ENCODE data around the gene MAPK8.

MAPK8 gene

DNA sequence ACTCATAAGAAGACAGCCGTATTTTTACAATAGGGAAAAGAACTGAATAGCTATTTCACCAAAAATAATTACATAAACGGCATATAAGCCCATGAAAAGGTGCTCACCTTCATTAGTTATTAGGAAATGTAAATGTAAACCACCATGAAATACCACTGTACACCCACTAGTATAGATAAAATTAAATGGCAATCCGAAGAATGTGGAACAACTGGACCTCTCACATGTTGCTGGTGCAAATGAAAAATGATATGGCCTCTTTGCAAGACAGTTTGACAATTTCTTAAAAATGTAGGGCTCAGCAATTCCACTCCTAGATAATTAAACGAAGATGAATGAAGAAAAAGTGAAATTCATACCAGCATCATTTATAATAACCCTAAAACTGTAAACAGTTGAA lies 91.8 kb downstream of the MAPK8 start:
- Histone ChIP-seq H3K4me2 (ENCODE audit: low read depth, low read length) (no peak overlapping the region), H3K9me2 (replicated peaks; ENCODE audit: insufficient read depth, low read length) (no peaks in the 10 kb centered on the region), H3K79me2 (ENCODE audit: low read length) (no peaks in the 10 kb centered on the region), H3K27me3 (replicated peaks; ENCODE audit: insufficient read depth, low read length) (no peaks in the 10 kb centered on the region), H3K9ac (ENCODE audit: low read length) (no peak overlapping the region), H3F3A (ENCODE audit: insufficient read depth, low read length) (no peaks in the 10 kb centered on the region), H2AFZ (ENCODE audit: low read length) (no peak overlapping the region), H3K4me1 (ENCODE audit: low read length) (no peaks in the 10 kb centered on the region), H3K9me3 (replicated peaks; ENCODE audit: insufficient read depth, low read length) (no peaks in the 10 kb centered on the region), H4K20me1 (ENCODE audit: insufficient read depth, low read length) (no peaks in the 10 kb centered on the region), H3K4me3 (ENCODE audit: low read length) (no peak overlapping the region), H3K27ac (ENCODE audit: low read length) (no peak overlapping the region), H3K36me3 (replicated peaks; ENCODE audit: insufficient read depth, low read length) (no peaks in the 10 kb centered on the region)
- DNase-seq: no peak
- TF ChIP-seq EZH2phosphoT487 (IDR thresholded peaks at IDR 0.05; ENCODE audit: low read length) (no peak), CTCF (IDR thresholded peaks at IDR 0.05; ENCODE audit: low read length) (no peak), EZH2 (optimal IDR thresholded peaks at IDR 0.05; ENCODE audit: low read depth, low read length) (no peak)

- Histone ChIP-seq H3K4me2 (ENCODE audit: low read depth, low read length) (no peak overlapping the region), H3K36me3 (replicated peaks; ENCODE audit: insufficient read depth, low read length) (no peaks in the 10 kb centered on the region), H4K20me1 (ENCODE audit: insufficient read depth, low read length) (no peaks in the 10 kb centered on the region), H3K27ac (ENCODE audit: low read length) (no peak overlapping the region), H3K9ac (ENCODE audit: low read length) (no peak overlapping the region), H3K27me3 (replicated peaks; ENCODE audit: insufficient read depth, low read length) (no peaks in the 10 kb centered on the region), H3K4me1 (ENCODE audit: low read length) (no peaks in the 10 kb centered on the region), H3K9me2 (replicated peaks; ENCODE audit: insufficient read depth, low read length) (no peaks in the 10 kb centered on the region), H3K9me3 (replicated peaks; ENCODE audit: insufficient read depth, low read length) (no peaks in the 10 kb centered on the region), H2AFZ (ENCODE audit: low read length) (no peak overlapping the region), H3F3A (ENCODE audit: insufficient read depth, low read length) (no peaks in the 10 kb centered on the region), H3K79me2 (ENCODE audit: low read length) (no peaks in the 10 kb centered on the region), H3K4me3 (ENCODE audit: low read length) (no peak overlapping the region)
- DNase-seq: no peak
- no peak for TF ChIP-seq CTCF (IDR thresholded peaks at IDR 0.05; ENCODE audit: low read length)
- no peak for TF ChIP-seq EZH2phosphoT487 (IDR thresholded peaks at IDR 0.05; ENCODE audit: low read length)
- no peak for TF ChIP-seq EZH2 (optimal IDR thresholded peaks at IDR 0.05; ENCODE audit: low read depth, low read length)
Measured at GRCh38 chr10:48399056-48399541, 92.6 kb downstream of the MAPK8 start.

DNA sequence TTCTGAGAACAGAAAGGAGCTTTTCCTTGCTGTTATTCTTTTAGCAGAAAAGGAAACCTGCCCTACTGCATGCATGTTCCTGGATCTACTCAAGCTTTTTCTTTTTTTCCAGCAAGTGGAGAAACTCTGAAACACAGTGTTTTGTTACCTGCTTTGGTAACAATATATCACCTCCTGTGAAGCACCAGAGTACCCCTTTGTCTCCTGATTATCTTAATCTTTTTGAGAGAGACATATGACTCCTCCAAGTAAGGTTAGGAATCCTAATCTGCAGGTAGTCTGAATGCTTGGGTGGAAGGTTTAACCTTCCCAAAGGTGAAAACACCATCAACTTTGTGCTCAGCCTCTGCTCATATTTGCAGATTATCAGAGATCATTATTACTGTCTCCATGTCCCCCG lies 93.1 kb downstream of the MAPK8 start:
- TF ChIP-seq EZH2 (optimal IDR thresholded peaks at IDR 0.05; ENCODE audit: low read depth, low read length): no peak
- TF ChIP-seq CTCF (IDR thresholded peaks at IDR 0.05; ENCODE audit: low read length): no peak
- TF ChIP-seq EZH2phosphoT487 (IDR thresholded peaks at IDR 0.05; ENCODE audit: low read length): no peak
- Histone ChIP-seq H3K27ac (ENCODE audit: low read length) (no peak overlapping the region), H3K4me2 (ENCODE audit: low read depth, low read length) (no peak overlapping the region), H3F3A (ENCODE audit: insufficient read depth, low read length) (no peaks in the 10 kb centered on the region), H4K20me1 (ENCODE audit: insufficient read depth, low read length) (no peaks in the 10 kb centered on the region), H3K9me2 (replicated peaks; ENCODE audit: insufficient read depth, low read length) (no peaks in the 10 kb centered on the region), H3K4me3 (ENCODE audit: low read length) (no peak overlapping the region), H3K79me2 (ENCODE audit: low read length) (no peaks in the 10 kb centered on the region), H3K9ac (ENCODE audit: low read length) (no peak overlapping the region), H3K4me1 (ENCODE audit: low read length) (no peaks in the 10 kb centered on the region), H3K36me3 (replicated peaks; ENCODE audit: insufficient read depth, low read length) (no peaks in the 10 kb centered on the region), H3K27me3 (replicated peaks; ENCODE audit: insufficient read depth, low read length) (no peaks in the 10 kb centered on the region), H2AFZ (ENCODE audit: low read length) (no peak overlapping the region), H3K9me3 (replicated peaks; ENCODE audit: insufficient read depth, low read length) (no peaks in the 10 kb centered on the region)
- DNase-seq: no peak

Measured in MM.1S (cell line).